Naive B cell (primary cell): ENCODE results near the gene UNC13B. TPM values are rescaled to one million over a fixed set of nuclear protein-coding genes. Genes with fewer than 3 reads are reported as not detected.

Experiments used
- ATAC-seq, 2 donors: fragments of 150-1000 bp; cut with Tn5 transposase; 2 replicates each; pipeline ENCODE4 v1.10.0; 2021; ENCODE audit warnings: low read depth in 2 of 2, mild to moderate bottlenecking in 2 of 2, moderate library complexity in 2 of 2
- DNase-seq: peaks from one replicate; pipeline ENCODE4 v3.0.0; 2022
- H3K27ac Mint-ChIP-seq, 6 donors: one replicate each; pipeline ENCODE4 v1.8.0; 2020 to 2022; ENCODE audit warnings: mild to moderate bottlenecking in 6 of 6, mixed read lengths in 6 of 6, moderate library complexity in 5 of 6, inconsistent platforms in 2 of 6
- H3K27me3 Mint-ChIP-seq, 3 donors: one replicate each; pipeline ENCODE4 v1.8.0; 2021 to 2022; ENCODE audit warnings: mixed read lengths in 3 of 3, mild to moderate bottlenecking in 1 of 3
- H3K36me3 Mint-ChIP-seq, 2 donors: one replicate each; pipeline ENCODE4 v1.8.0; 2020 to 2022; ENCODE audit warnings: mixed read lengths in 2 of 2, inconsistent platforms in 1 of 2, mild to moderate bottlenecking in 1 of 2
- H3K4me1 Mint-ChIP-seq, 3 donors: one replicate each; pipeline ENCODE4 v1.8.0; 2020 to 2022; ENCODE audit warnings: mixed read lengths in 3 of 3, inconsistent platforms in 1 of 3, mild to moderate bottlenecking in 1 of 3, moderate library complexity in 1 of 3
- H3K4me3 Mint-ChIP-seq, 8 donors: one replicate each; pipeline ENCODE4 v1.8.0; 2020 to 2022; ENCODE audit warnings: mild to moderate bottlenecking in 8 of 8, mixed read lengths in 8 of 8, moderate library complexity in 8 of 8, inconsistent platforms in 2 of 8
- H3K9me3 Mint-ChIP-seq, 7 donors: one replicate each; pipeline ENCODE4 v1.8.0; 2020 to 2022; ENCODE audit warnings: mixed read lengths in 7 of 7, mild to moderate bottlenecking in 5 of 7, inconsistent platforms in 2 of 7, moderate library complexity in 1 of 7
- polyA plus RNA-seq, 6 donors: library from polyadenylated mRNA; unstranded; fragments of 300-500 nt; fragmentation: Illumina TruSeq; gene quantifications; one replicate each; pipeline ENCODE4 v1.2.3, GENCODE V29; 2021; ENCODE audit warnings: low read depth in 6 of 6

The UNC13B gene
- polyA plus RNA-seq, 6 donors from 2014 or later: 0.12 TPM; not detected in 5

- Mint-ChIP-seq H3K27ac (peak overlapping the region in 1 of 6 donors; percentile 34), H3K4me1 (peaks cover 0 to 6% (median 3%) of the 10 kb centered on the region in 3 donors), H3K4me3 (no peak overlapping the region), H3K9me3 (no peaks in the 10 kb centered on the region), H3K27me3 (peaks cover 0 to 19% (median 13%) of the 10 kb centered on the region in 3 donors), H3K36me3 (no peaks in the 10 kb centered on the region)
- ATAC-seq: no peak
- DNase-seq: no peak
These were observed 179.8 kb downstream of the UNC13B start for GRCh38 chr9:35341585-35341984.

GRCh38 chr9:35342221-35342958 is 180.6 kb downstream of the UNC13B start:
- no peaks in the 10 kb centered on the region for H3K36me3 Mint-ChIP-seq
- H3K27me3 Mint-ChIP-seq: peaks cover 0 to 19% (median 13%) of the 10 kb centered on the region in 3 donors
- no peak overlapping the region for H3K27ac Mint-ChIP-seq
- no peaks in the 10 kb centered on the region for H3K9me3 Mint-ChIP-seq
- H3K4me1 Mint-ChIP-seq: peaks cover 0 to 6% (median 3%) of the 10 kb centered on the region in 3 donors
- no peak overlapping the region for H3K4me3 Mint-ChIP-seq
- DNase-seq: no peak
- no peak for ATAC-seq

- Mint-ChIP-seq H3K4me3 (no peak overlapping the region), H3K27me3 (peaks cover 4 to 10% (median 6%) of the 10 kb centered on the region in 3 donors), H3K4me1 (no peaks in the 10 kb centered on the region), H3K36me3 (no peaks in the 10 kb centered on the region), H3K27ac (no peak overlapping the region), H3K9me3 (no peaks in the 10 kb centered on the region)
- no peak for ATAC-seq
- no peak for DNase-seq
These were observed 186.3 kb downstream of the UNC13B start for GRCh38 chr9:35348109-35348508.

GRCh38 chr9:35349287-35349990 is 187.6 kb downstream of the UNC13B start:
- Mint-ChIP-seq H3K27ac (no peak overlapping the region), H3K4me1 (no peaks in the 10 kb centered on the region), H3K4me3 (no peak overlapping the region), H3K27me3 (peaks cover 4 to 10% (median 6%) of the 10 kb centered on the region in 3 donors), H3K36me3 (no peaks in the 10 kb centered on the region), H3K9me3 (no peaks in the 10 kb centered on the region)
- no peak for ATAC-seq
- DNase-seq: no peak

GRCh38 chr9:35350212-35350611 is 188.4 kb downstream of the UNC13B start:
- no peaks in the 10 kb centered on the region for H3K9me3 Mint-ChIP-seq
- ATAC-seq (no peak), DNase-seq (no peak)
- H3K27ac Mint-ChIP-seq: no peak overlapping the region
- no peak overlapping the region for H3K4me3 Mint-ChIP-seq
- no peaks in the 10 kb centered on the region for H3K36me3 Mint-ChIP-seq
- peaks cover 0 to 10% (median 4%) of the 10 kb centered on the region in 3 donors for H3K27me3 Mint-ChIP-seq
- no peaks in the 10 kb centered on the region for H3K4me1 Mint-ChIP-seq

GRCh38 chr9:35350827-35351549 is 189.2 kb downstream of the UNC13B start:
- H3K4me3 Mint-ChIP-seq: no peak overlapping the region
- no peaks in the 10 kb centered on the region for H3K9me3 Mint-ChIP-seq
- ATAC-seq (no peak), DNase-seq (no peak)
- no peak overlapping the region for H3K27ac Mint-ChIP-seq
- H3K36me3 Mint-ChIP-seq: no peaks in the 10 kb centered on the region
- no peaks in the 10 kb centered on the region for H3K4me1 Mint-ChIP-seq
- H3K27me3 Mint-ChIP-seq: peaks cover 0 to 10% (median 4%) of the 10 kb centered on the region in 3 donors

- no peak for ATAC-seq
- no peak overlapping the region for H3K4me3 Mint-ChIP-seq
- H3K4me1 Mint-ChIP-seq: peaks cover 0 to 4% (median 0%) of the 10 kb centered on the region in 3 donors
- H3K36me3 Mint-ChIP-seq: no peaks in the 10 kb centered on the region
- peaks cover 0 to 10% (median 4%) of the 10 kb centered on the region in 3 donors for H3K27me3 Mint-ChIP-seq
- DNase-seq: no peak
- no peak overlapping the region for H3K27ac Mint-ChIP-seq
- no peaks in the 10 kb centered on the region for H3K9me3 Mint-ChIP-seq
These were observed 192.0 kb downstream of the UNC13B start for GRCh38 chr9:35353731-35354365.

GRCh38 chr9:35355939-35356338 is 194.1 kb downstream of the UNC13B start:
- no peak for DNase-seq
- H3K27me3 Mint-ChIP-seq: peaks cover 6 to 22% (median 9%) of the 10 kb centered on the region in 3 donors
- H3K9me3 Mint-ChIP-seq: no peaks in the 10 kb centered on the region
- H3K4me1 Mint-ChIP-seq: peaks cover 0 to 4% (median 0%) of the 10 kb centered on the region in 3 donors
- no peak for ATAC-seq
- no peak overlapping the region for H3K4me3 Mint-ChIP-seq
- H3K27ac Mint-ChIP-seq: peak overlapping the region in 1 of 6 donors; percentile 29
- H3K36me3 Mint-ChIP-seq: no peaks in the 10 kb centered on the region

GRCh38 chr9:35357116-35357515 is 195.3 kb downstream of the UNC13B start:
- H3K4me1 Mint-ChIP-seq: peaks cover 0 to 4% (median 0%) of the 10 kb centered on the region in 3 donors
- H3K9me3 Mint-ChIP-seq: no peaks in the 10 kb centered on the region
- no peak overlapping the region for H3K4me3 Mint-ChIP-seq
- DNase-seq (no peak), ATAC-seq (no peak)
- H3K36me3 Mint-ChIP-seq: no peaks in the 10 kb centered on the region
- no peak overlapping the region for H3K27ac Mint-ChIP-seq
- peaks cover 5 to 22% (median 6%) of the 10 kb centered on the region in 3 donors for H3K27me3 Mint-ChIP-seq

- H3K27ac Mint-ChIP-seq: no peak overlapping the region
- no peak for DNase-seq
- H3K27me3 Mint-ChIP-seq: peaks cover 5 to 18% (median 6%) of the 10 kb centered on the region in 3 donors
- peaks cover 0 to 4% (median 0%) of the 10 kb centered on the region in 3 donors for H3K4me1 Mint-ChIP-seq
- no peaks in the 10 kb centered on the region for H3K36me3 Mint-ChIP-seq
- no peak for ATAC-seq
- no peak overlapping the region for H3K4me3 Mint-ChIP-seq
- no peaks in the 10 kb centered on the region for H3K9me3 Mint-ChIP-seq
These were observed 196.0 kb downstream of the UNC13B start for GRCh38 chr9:35357826-35358225.

- no peak overlapping the region for H3K27ac Mint-ChIP-seq
- no peaks in the 10 kb centered on the region for H3K36me3 Mint-ChIP-seq
- peaks cover 0 to 2% (median under 1%) of the 10 kb centered on the region in 3 donors for H3K27me3 Mint-ChIP-seq
- DNase-seq: no peak
- no peaks in the 10 kb centered on the region for H3K4me1 Mint-ChIP-seq
- H3K9me3 Mint-ChIP-seq: no peaks in the 10 kb centered on the region
- no peak for ATAC-seq
- no peak overlapping the region for H3K4me3 Mint-ChIP-seq
These were observed 203.2 kb downstream of the UNC13B start for GRCh38 chr9:35364817-35365585.

GRCh38 chr9:35366627-35367026 is 204.8 kb downstream of the UNC13B start:
- Mint-ChIP-seq H3K36me3 (no peaks in the 10 kb centered on the region), H3K4me3 (peak overlapping the region in 1 of 8 donors; percentile 45), H3K4me1 (no peaks in the 10 kb centered on the region), H3K9me3 (no peaks in the 10 kb centered on the region), H3K27me3 (peaks cover 0 to 14% (median 5%) of the 10 kb centered on the region in 3 donors), H3K27ac (no peak overlapping the region)
- no peak for ATAC-seq
- DNase-seq: no peak
